GM21390 (cell line): ENCODE data around the gene PDE2A.

Experiments
- ATAC-seq: cut with Tn5 transposase; IDR thresholded peaks from one replicate; pipeline ENCODE4 v1.9.1; 2021; ENCODE audit not compliant: unreplicated experiment

Gene PDE2A

DNA sequence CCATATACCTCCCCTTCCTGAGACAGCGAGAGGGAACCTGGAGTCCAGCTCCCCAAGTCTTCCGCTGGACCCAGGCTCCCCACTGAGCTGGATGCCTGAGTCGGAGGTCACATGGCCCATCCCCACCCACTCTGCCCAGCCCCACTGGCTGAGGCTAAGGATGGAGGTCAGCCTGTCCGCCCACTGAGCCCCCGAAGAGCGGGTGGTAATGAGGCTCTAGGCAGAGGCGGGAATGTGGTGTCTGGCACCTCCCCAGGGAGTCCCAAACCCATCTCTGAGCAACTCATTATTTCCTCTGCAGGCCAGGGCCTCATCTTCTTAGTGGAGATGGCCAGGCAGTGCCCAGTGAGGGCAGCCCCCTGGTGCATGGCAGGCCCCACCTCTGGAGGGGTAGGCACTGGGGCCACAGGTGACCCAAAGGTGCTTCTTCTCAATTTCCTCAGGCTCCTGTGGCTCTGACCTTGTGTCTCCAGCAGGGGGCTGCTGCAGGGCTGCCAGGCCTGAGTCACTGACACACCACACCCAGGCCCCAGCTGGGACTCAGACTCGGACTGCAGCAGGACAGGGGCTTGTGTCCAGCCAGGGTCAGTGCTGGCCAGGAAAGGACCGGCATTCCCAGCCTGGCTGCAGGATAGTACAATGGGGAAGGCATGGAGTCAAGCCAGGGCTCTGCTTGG, 10.2 kb upstream of the PDE2A start:
- peak; percentile 48 for ATAC-seq

DNA sequence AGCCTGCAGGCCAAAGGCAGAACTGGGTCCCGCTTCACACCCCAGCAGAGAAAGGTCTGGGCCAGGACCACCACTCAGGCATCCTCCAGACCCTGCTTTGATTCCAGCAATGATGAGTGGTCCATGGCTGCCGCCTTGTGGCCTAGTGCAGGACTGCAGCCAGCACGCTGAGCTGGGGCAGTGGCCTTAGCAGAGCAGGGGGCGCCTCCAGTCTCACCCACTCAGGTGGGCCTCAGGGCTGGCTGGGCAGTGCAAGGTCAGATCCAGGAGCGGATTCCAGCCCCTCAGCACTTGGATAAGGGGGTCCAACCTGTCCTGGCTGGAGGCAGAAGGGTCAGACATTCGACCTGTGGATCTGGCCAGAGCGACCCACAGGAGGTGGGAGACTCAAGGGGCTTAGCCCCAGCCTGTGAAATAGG, 9.6 kb upstream of the PDE2A start:
- no peak for ATAC-seq

DNA sequence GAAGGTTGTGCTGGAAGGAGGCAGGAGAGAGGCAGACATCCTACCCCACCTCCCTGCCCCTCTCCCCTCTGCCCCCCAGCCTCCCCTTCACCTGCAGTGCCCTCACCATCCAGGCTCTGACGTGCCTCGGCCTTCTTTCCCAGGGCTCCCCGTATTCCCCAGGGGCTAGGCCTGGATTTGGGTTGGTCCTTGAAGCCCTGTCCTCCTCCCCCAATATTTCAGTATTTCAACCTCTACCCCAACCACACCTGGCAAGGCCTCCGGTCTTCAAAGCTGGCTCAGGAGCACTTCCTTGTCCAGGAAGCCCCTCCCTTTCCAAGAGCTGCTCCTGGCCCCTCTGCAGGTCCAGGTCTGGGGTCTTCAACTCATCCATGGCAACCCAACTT, 8.6 kb upstream of the PDE2A start:
- ATAC-seq = no peak

DNA sequence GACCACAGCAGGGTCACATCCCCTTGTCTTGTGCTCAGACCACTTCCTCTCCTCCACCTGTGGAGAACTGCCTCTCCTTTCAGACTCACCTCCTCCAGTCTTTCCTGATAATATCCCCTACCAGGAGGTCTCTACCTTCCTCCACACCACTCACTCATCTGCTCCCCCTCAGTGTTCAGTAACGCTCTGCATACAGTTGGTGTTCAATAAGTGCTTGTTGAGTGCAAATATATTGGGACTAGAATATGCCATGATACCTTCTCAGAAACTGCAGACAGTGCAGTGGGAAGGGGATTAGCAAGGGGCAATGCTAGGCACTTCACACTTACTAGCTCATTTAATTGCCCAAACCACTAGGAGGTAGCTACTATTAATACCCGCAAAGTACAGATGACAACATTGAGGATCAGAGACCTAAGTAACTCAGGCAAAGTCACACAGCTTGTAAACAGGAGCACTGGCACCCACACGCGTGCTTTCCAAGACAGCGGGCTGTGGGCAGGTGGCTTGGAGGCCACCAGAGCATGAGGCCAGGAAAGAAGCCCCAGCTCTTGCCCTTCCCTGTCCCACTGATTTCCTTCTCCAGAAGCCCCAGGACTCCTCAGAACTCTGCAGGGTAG, 8.1 kb upstream of the PDE2A start:
- ATAC-seq = no peak

DNA sequence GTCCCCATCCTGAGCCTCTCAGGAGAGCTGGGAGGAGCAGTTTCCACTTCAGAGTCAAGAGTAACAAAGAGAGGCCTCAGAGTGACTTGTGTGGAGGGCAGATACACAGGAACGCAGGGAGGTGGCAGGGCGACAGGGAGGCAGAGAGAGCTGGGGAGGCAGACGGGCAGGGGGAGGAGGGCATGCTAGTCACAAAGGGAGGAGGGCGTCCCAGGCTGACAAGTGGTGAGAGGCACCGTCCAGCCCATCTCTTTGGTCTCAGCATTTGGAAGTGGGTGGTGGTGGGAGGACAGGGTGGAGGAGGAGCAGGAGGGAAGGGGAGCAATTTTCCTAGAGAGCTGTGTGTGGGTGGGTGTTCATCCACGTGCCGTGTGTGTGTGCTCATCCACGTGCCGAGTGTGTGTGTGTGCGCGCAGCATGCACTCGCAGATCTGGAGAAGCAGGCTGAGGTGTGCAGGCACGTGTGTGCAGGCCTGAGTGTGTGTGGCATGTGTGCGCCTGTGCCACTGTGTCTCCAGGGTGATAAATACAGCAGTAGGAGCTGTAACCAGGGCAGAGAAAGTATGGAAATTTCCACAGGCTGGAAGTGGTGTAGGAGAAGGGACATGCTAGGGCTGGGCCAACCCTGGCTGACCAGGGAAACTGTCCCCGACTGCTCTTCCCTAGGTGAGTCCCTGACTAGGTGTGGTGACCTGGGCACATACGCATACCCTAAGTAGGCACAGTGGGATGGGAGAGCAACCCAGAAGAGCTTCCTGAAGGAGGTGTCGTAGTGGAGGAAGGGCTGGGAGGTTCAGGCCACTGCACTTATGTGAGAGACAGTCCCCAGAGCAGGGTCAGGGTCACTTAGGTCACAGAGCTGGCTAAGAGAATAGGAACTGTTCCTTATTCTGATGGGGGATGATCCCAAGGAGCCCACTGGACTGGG, 7.3 kb upstream of the PDE2A start:
- ATAC-seq = no peak

DNA sequence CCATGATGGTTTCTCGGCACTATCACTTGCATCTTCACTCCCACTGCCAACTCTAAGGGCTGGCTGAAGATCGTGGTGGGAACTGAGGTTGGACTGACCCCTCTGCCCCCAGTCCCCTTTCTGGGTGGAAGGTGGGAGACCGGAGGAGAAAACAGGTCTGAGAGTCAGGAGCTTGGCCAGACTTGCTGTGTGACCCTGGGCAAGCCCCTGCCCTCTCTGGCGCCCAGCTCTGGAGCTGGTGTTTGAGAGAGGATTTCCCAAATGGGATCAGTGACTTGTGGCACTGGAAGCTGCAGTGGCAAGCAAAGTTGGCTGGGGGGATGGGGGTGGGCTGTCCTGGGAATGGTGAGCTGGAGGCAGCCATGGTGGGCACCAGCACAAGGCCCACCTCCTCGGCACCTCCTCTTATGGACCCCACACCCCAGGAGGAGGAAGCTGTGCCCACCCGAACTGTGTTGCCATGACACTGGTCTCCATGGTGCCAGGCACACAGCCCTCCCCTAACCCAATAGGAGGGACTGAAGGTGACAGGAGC, 6.5 kb upstream of the PDE2A start:
- ATAC-seq = no peak

DNA sequence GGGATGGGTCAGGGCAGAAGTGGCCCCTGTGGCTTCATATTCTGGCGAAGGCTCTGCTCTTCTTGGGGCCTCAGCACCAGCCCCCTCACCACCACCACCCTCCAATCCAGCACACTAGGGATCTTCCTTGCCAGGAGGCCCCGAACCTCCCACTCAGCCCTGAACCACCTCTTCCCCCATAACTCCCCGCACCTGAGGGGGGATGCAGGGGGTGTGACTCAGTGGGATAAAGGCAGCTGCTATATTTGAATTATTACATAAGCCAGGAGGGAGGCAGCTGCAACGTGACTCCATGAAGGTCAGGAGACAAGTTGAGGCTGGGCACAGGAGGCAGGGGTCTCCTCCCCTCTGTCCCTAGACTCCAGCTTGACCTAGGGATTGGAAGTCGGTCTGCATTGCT, 5.6 kb upstream of the PDE2A start:
- no peak for ATAC-seq

DNA sequence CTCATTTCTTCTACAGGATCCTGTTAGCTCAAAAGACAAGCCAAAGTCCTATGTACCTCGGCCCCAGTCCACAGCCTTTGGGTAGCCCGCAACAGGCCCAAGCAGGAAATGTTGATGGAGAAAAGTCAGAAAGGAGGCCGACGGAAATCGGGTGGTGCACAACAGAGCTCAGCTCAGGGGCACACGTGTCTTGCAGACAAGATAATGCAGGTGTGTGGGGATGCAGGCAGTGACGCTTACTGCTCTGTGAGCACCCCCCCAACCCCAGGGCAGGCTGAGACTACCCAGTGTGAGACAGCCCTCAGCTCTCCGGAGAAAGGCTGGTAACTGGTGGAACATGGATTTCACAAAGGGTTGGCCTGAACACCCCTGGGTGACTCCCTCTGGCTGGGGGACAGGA, 4.3 kb upstream of the PDE2A start:
- no peak for ATAC-seq

DNA sequence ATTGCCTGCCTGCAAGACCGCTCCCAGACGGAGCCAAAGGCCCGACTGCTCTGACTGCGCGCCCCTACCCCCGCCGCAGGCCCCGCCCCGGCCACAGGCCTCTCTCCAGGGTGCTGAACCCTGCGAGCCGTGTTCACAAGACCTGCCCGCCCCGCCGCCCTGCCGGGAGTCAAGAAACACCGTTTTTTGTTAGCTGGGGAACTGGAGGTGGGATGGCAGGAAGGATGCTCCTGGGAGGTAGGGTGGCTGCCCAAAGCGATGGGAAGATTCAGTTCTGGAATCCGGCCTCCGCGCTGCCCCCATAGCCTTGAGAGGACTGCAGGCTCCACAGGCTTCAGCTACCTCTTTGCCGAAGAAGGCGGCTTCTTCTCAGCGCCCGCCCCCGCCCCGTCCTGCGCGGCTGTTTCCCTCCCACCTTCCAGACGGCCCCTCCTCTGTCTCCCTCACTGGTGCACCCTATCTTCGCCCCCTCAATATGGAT, 2.7 kb upstream of the PDE2A start:
- no peak for ATAC-seq

DNA sequence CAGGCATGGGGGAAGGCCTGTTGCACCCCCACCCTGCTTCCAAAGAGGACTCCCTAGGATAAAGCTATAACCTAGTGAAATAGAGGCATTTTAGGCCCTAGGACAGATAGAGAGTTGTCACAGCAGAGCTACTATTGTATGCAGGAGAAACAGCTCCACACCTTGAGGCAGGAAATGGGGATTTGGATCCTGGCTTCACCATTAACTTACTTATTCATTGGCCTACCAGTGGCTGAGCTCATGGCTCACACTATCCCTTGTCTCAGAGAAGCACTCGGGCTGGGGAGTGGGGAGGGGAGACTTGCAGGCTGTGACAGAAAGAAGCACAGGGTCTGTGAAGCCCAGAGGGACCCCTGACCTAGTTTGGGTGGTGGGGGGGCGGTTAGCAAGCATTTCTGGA, 999 bp upstream of the PDE2A start:
- ATAC-seq = no peak

DNA sequence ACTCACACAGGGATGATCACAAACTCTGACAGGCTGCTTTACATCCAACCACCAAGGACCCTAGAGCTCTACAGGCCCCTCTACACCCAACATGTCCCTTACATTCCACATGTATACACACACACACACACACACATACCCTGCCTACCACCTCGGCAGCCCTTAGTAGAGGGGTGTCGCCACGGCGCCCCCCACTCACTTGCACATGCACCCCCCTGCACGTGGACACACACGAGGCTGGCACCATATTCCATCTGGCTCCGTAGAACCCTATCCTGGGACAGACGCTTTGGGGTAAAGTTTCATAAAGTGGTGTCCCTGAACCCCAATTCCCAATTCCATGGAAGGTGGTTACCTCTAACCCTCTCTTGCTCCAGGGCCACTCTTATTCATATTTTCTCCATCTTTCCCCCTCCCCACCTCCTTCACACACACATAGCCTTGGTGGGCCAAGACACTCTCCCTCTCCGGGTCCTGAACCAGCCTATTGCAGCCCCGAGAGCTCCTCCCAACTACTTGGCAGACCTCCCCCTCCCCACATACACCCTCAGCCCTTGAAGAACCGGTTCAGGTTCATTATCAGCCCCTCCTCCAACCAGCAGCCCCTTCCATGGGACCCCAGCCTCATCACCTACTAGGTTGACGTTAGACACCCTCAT, 809 bp downstream of the PDE2A start:
- ATAC-seq = no peak

DNA sequence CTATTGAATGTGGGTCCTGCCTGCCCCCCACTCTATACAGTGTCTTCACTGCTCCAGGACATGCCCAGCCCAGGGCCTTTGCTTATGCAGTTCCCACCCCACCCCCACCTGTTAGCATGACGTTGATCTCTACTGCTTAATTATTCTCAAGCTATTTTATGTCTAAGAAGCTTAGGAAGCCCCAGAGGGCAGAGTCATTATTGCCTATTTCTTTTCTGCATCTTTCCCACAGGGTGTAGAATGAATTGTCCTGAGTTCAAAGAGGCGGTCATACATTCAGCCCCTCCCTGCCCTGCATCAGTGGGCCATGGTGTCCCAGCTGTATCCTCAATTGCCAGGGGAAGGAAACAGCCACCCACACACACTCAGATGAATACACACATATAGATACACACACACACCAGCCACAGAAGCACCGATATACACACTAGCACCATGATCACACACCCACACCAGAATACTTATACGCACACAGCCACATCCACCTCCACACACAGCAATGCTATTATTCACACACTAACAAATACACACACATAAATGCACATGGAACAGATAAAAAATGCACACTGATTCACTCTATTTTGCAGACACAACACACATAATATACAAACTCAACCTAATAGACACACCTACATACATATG, 1.5 kb downstream of the PDE2A start:
- no peak for ATAC-seq

DNA sequence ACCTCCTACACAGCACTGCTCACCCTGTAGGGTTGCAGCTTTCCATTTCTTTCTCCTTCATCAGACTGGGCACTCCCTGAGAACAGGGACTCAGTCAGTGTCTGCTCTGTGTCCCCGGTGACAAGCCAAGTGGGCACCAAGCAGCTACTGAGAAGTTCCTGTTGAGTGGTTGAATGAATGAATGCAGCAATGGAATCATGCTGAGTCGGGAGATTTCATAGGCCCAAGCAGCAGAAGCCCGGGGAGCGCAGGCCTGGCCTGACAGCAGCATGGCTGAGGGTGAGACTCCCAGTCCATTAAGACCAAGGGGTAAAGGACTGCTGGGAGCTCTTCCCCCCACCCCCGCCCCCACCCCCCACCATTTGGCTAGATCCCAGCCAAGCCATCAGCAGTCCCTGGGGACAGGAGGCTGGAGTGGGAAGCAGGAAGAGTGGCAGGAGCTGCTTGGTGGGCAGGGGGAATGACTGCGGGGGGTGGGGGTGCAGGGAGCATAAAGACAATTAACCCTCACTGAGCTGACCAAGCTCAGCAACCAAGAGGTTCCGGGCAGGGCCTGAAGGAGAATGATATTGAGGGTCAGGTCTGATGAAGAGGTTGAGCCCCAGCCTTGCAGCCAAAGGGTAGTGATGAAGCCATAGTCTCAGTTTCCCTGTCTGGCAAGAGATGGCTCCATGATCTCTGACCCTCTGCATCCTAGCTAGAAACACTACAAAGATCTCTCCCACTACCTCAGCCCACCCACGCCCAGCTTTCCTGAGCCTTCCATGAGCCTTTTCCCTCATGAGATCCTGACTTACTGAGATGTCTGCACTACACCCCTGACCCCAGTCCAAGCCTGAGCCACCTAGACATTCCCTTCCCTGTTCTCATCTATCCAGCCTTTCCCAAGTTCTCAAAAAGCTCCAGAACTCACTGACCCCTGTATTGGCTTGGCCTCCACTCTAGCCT, 2.8 kb downstream of the PDE2A start:
- no peak for ATAC-seq

DNA sequence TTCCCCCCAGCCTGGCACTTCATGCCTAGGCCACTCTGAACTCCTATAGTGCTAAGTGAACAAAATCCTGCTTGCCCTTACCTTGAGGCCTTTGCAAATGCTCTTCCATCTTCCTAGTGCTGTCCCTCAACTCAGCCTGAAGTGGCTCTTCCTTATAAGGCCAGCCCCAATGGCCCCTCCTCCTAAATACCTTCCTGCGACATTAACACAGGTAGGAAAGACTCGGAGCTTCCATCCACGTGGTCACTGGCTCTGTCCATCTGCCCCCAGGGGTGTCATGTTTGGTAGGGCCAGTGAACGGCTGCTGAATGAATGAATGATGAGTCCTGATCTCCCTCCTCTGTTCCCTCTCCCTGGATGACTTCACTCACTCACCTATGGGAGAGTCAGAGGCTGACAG, 4.2 kb downstream of the PDE2A start:
- no peak for ATAC-seq

DNA sequence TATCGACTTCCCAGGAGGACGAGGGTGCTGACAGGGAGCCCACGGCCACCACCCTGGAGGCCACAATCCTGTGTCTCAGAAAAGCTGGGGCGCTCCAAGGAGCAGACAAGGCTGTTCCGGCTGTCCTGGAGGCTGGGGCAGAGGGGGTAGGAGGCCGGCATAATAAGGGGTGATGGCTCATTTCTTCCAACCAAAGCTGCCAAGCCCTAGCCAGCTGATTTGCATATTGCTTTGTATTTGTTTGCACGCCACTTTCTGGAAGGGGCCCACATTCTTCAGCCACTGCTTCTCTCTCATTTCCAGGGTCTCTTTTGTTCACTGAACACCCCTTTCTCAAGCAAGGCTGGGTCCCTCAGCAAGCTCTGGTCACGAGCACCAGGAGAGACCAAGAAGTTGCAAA, 4.7 kb downstream of the PDE2A start:
- no peak for ATAC-seq

DNA sequence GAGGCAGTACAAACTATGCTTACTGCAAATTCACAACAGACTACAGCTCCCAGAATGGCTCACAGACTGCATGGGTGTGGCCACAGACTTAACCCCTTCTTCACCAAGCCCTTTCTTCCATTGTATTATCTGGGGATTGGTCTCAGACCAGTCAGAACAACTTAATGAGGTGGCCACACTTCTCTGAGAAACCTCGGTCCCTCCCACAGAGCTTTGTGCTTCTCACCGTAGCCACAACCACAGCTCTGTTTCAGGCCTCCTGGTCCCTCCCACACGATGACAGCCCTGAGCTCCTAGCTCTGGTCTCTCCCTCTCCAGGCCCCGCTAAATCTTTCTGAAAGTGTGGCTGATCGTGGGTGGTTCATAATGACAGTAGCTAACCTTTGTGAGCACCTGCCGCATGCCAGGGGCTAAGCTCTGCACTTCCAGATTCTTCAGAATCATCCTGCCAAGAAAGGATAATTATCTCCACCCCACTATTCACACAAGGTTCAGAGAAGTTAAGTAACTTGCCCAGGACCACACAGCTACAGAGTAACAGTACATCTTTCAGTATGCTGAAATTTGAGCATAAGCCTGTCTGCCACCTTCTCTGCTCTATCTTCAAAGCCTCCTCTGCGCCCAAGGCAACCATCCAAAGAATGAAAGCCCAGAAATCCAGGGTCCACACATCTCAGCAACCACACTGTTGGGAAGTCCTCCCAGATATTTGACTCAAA, 5.4 kb downstream of the PDE2A start:
- ATAC-seq = peak; percentile 93

DNA sequence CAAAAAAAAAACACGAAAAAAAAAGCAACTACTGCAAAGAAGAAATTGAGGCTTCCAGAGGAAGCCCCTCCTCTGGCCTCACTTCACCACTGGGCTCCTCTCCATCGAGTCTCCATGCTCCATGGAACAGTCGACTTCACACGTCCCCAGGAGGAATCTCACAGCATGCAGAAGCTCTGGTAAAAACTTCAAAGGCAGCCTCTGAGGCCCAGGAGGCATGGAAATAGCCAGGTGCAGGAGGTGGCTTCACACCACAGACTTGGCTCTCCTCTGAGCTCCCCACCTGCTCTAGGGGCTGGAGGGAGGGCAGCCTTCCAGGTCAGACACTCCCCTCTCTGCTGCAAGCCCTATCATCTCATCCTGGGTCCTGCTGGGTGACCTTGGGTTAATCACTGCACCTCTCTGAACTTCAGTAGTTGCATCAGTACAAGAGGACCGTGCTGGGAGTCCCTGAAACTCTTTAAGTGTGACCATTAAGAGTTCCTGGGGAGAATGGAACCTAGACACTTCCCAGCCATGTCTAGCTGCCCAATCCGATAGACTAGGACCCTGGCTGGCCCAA, 8.2 kb downstream of the PDE2A start:
- ATAC-seq = no peak

DNA sequence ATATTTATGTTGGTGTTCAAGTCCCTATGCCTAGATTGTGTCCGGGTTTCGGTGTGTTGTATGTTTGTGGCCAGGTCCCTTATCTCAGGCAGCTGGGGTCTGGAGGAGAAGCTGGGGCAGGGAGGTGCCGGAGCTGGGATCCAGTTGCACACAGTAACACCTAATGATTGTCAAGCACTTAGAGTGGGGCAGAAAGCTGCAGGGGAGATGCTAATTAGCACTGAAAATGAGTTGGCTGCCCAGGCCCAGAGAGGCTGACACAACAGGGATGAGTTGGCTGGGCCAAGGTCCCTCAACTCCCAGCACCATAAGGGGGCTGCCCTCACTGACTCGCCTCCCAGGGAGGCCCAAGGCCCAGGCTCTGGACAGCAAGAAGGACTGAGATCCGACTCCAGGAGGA, 12.2 kb downstream of the PDE2A start:
- ATAC-seq = no peak

DNA sequence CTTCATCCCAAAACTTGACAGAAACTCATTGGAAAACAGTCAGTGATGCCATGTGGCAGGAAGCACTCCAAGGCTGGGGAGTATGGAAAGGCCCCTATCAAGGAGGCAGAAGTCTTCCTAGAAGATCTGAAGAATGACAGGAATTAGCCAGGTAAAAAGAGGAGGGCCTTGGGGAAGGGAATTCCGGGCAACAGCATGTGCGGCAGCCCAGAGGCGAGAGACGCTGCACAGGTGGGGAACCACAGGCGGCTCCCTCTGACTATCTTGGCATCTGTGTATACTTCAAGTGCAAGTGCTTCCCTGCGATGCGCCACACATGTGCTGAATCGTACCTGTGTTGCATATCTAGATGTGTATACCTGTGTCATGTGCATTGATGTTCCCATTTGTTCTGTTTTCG, 12.7 kb downstream of the PDE2A start:
- ATAC-seq = no peak
